Loucy (cell line): Measurements from ENCODE around the gene IRF3.

Source experiments
- H2AFZ ChIP-seq: fragments of 200-600 bp; sonication (generic); 2 replicates; pipeline ENCODE4 v1.6.0; 2016; ENCODE audit warnings: antibody characterized with exemption, mild to moderate bottlenecking, low read length, moderate library complexity
- H3F3A ChIP-seq: fragments of 200-600 bp; 2 replicates; pipeline ENCODE4 v1.6.0; 2016; ENCODE audit warnings: antibody characterized with exemption, low read depth, mild to moderate bottlenecking
- H3K27me3 ChIP-seq: fragments of 200-600 bp; sonication (generic); 2 replicates; pipeline ENCODE4 v1.6.1; 2014; ENCODE audit warnings: low read length, mild to moderate bottlenecking; ENCODE audit not compliant: insufficient read depth, poor library complexity, severe bottlenecking
- H3K36me3 ChIP-seq: fragments of 200-600 bp; sonication (generic); 2 replicates; pipeline ENCODE4 v1.6.1; 2016; ENCODE audit warnings: low read length; ENCODE audit not compliant: insufficient read depth
- H3K4me1 ChIP-seq: fragments of 200-600 bp; sonication (generic); 2 replicates; pipeline ENCODE4 v1.5.1; 2014; ENCODE audit warnings: low read length, mild to moderate bottlenecking; ENCODE audit not compliant: insufficient read depth, poor library complexity, severe bottlenecking
- H3K4me2 ChIP-seq: fragments of 200-600 bp; sonication (generic); 2 replicates; pipeline ENCODE4 v1.6.0; 2014; ENCODE audit warnings: antibody characterized with exemption, low read length, low read depth, mild to moderate bottlenecking; ENCODE audit not compliant: poor library complexity, severe bottlenecking
- H3K4me3 ChIP-seq: fragments of 200-600 bp; sonication (generic); 2 replicates; pipeline ENCODE4 v1.5.1; 2014; ENCODE audit warnings: low read length, mild to moderate bottlenecking, mixed read lengths; ENCODE audit not compliant: poor library complexity, severe bottlenecking
- H3K79me2 ChIP-seq: fragments of 200-600 bp; sonication (generic); 2 replicates; pipeline ENCODE4 v1.6.1; 2014; ENCODE audit warnings: low read length; ENCODE audit not compliant: insufficient read depth
- H3K9ac ChIP-seq: fragments of 200-600 bp; sonication (generic); 2 replicates; pipeline ENCODE4 v1.6.0; 2014; ENCODE audit warnings: mild to moderate bottlenecking, low read depth, low read length, moderate library complexity; ENCODE audit not compliant: poor library complexity, severe bottlenecking
- H3K9me2 ChIP-seq: fragments of 200-600 bp; sonication (generic); replicated peaks from 2 replicates; pipeline ENCODE4 v1.6.1; 2016; ENCODE audit warnings: low read depth, low read length, mixed read lengths
- H3K9me3 ChIP-seq: fragments of 200-600 bp; sonication (generic); 2 replicates; pipeline ENCODE4 v1.6.1; 2014; ENCODE audit warnings: mild to moderate bottlenecking, antibody characterized with exemption, low read length, low read depth; ENCODE audit not compliant: insufficient read depth
- H4K20me1 ChIP-seq: fragments of 200-600 bp; sonication (generic); 2 replicates; pipeline ENCODE4 v1.6.0; 2014; ENCODE audit warnings: antibody characterized with exemption, low read length, mild to moderate bottlenecking; ENCODE audit not compliant: insufficient read depth, poor library complexity, severe bottlenecking
- EZH2phosphoT487 ChIP-seq: fragments of 200-600 bp; IDR thresholded peaks from 2 replicates; pipeline ENCODE4 v1.6.1; 2018; ENCODE audit warnings: antibody characterized with exemption, mild to moderate bottlenecking, moderate library complexity, borderline replicate concordance
- TF ChIP-seq, protein P1 (sequence below): fragments of 200-600 bp; sonication (generic); conservative IDR thresholded peaks from 2 replicates; pipeline ENCODE4 v1.5.1; 2014; ENCODE audit warnings: mild to moderate bottlenecking, antibody characterized with exemption, low read length

IRF3 gene

DNA sequence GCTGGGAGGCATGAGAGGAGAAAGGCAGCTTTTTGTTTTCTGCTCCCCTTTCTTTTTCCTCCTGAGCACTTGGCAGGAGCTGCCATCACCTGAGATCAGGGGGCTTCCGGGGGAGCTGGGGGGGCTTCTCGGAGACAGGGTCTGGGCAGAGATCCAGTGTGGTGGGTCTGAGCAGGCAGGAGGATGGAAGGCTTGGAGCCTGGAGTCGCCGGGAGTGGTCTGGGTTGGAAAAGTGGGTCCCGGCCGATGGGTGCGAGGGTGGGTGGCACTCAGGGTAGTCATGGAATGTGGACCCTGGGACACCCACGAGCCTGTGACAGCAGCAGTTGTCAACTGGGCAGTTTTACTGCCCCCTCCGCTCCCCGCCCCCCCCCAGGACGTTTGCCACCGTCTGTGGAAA, 21.5 kb upstream of the IRF3 start:
- Histone ChIP-seq H3K36me3 (peaks cover 62% of the 10 kb centered on the region; the same call in 1 of the 2 replicates), H2AFZ (no peak overlapping the region), H3K4me1 (no peaks in the 10 kb centered on the region), H3K9me3 (no peaks in the 10 kb centered on the region), H3K27me3 (no peaks in the 10 kb centered on the region), H3K79me2 (peaks cover 3% of the 10 kb centered on the region; the same call in 1 of the 2 replicates), H3K4me2 (no peak overlapping the region), H3K9me2 (no peaks in the 10 kb centered on the region), H3K4me3 (no peak overlapping the region), H4K20me1 (peaks cover 13% of the 10 kb centered on the region), H3F3A (no peaks in the 10 kb centered on the region), H3K9ac (no peak overlapping the region)
- TF ChIP-seq, protein P1, sequence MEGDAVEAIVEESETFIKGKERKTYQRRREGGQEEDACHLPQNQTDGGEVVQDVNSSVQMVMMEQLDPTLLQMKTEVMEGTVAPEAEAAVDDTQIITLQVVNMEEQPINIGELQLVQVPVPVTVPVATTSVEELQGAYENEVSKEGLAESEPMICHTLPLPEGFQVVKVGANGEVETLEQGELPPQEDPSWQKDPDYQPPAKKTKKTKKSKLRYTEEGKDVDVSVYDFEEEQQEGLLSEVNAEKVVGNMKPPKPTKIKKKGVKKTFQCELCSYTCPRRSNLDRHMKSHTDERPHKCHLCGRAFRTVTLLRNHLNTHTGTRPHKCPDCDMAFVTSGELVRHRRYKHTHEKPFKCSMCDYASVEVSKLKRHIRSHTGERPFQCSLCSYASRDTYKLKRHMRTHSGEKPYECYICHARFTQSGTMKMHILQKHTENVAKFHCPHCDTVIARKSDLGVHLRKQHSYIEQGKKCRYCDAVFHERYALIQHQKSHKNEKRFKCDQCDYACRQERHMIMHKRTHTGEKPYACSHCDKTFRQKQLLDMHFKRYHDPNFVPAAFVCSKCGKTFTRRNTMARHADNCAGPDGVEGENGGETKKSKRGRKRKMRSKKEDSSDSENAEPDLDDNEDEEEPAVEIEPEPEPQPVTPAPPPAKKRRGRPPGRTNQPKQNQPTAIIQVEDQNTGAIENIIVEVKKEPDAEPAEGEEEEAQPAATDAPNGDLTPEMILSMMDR, result no peak
- TF ChIP-seq EZH2phosphoT487, result no peak

DNA sequence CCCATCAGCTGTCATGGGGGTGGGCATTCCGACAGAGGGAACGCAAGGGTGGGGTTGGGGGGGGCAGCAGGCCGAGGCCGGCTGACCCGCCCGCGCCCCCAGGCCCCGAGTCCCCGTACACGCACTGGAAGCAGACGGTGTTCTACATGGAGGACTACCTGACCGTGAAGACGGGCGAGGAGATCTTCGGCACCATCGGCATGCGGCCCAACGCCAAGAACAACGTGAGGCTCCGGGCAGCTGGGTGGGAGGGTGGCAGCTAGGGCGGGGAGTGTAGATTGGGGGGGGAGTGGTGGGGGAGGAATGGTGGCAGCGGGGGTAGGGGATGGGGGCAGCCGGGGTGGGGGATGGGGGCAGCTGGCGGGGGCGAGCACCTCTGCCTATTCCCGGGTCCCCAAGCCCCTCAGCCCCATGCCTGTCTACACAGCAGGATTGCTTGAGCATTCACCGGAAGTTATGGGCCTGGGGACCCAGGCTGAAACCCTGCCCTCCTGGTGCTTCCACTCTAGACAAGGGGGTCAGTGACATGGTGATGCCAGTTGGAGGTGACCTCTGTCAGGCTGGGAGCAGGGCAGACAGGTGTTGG, 20.9 kb upstream of the IRF3 start:
- Histone ChIP-seq H3K9me3 (no peaks in the 10 kb centered on the region), H3K9ac (no peak overlapping the region), H2AFZ (no peak overlapping the region), H3K4me3 (no peak overlapping the region), H3K9me2 (no peaks in the 10 kb centered on the region), H3K27me3 (no peaks in the 10 kb centered on the region), H3K4me1 (no peaks in the 10 kb centered on the region), H3K4me2 (no peak overlapping the region), H3K36me3 (peaks cover 67% of the 10 kb centered on the region; the same call in 1 of the 2 replicates), H3K79me2 (peaks cover 9% of the 10 kb centered on the region; the same call in 1 of the 2 replicates), H3F3A (no peaks in the 10 kb centered on the region), H4K20me1 (peaks cover 18% of the 10 kb centered on the region)
- no peak for TF ChIP-seq EZH2phosphoT487
- TF ChIP-seq, protein P1, result no peak

DNA sequence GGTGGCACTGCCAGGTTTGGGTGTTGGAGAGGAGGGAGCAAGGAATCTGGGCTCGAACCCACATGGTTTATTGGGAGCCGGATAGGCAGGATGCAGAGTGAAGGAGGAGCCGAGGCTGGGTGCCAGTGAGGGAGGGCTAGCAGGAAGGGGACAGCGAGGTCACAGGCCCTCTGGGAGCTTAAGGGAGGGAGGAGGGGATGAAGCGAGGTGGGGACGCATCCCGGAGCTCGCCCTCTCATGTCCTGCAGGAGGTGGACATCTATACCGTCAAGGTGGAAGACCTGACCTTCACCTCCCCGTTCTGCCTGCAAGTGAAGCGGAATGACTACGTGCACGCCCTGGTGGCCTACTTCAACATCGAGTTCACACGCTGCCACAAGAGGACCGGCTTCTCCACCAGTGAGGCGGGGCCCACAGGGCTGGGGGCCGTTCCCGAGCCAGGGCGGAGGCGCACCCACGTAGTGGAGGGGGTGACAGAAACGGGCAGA, 20.2 kb upstream of the IRF3 start:
- no peak overlapping the region for H2AFZ ChIP-seq
- H4K20me1 ChIP-seq, result peaks cover 22% of the 10 kb centered on the region
- peaks cover 71% of the 10 kb centered on the region; the same call in 1 of the 2 replicates for H3K36me3 ChIP-seq
- peaks cover 4% of the 10 kb centered on the region for H3K4me1 ChIP-seq
- H3K9me3 ChIP-seq, result no peaks in the 10 kb centered on the region
- peaks cover 13% of the 10 kb centered on the region for H3K79me2 ChIP-seq
- no peak overlapping the region for H3K4me2 ChIP-seq
- TF ChIP-seq, protein P1, result no peak
- TF ChIP-seq EZH2phosphoT487, result no peak
- no peaks in the 10 kb centered on the region for H3F3A ChIP-seq
- H3K4me3 ChIP-seq, result no peak overlapping the region
- no peaks in the 10 kb centered on the region for H3K27me3 ChIP-seq
- H3K9me2 ChIP-seq, result no peaks in the 10 kb centered on the region
- H3K9ac ChIP-seq, result no peak overlapping the region
